NT2/D1 (cell line): Measurements from ENCODE around the gene CIBAR2.

Experiments
- DNase-seq: peaks from one replicate; pipeline ENCODE4 v3.0.0-alpha.2; 2011; ENCODE audit warnings: low read depth, low spot score
- H3K27me3 ChIP-seq: 2 replicates; pipeline ENCODE4 v1.6.0; 2011; ENCODE audit warnings: mild to moderate bottlenecking; ENCODE audit not compliant: insufficient read length, insufficient read depth
- H3K36me3 ChIP-seq: 2 replicates; pipeline ENCODE4 v1.6.1; 2011; ENCODE audit warnings: mild to moderate bottlenecking, low read length, mixed read lengths; ENCODE audit not compliant: insufficient read depth, insufficient read length
- H3K4me1 ChIP-seq: 2 replicates; pipeline ENCODE4 v1.5.1; 2011; ENCODE audit not compliant: insufficient read depth, insufficient read length
- H3K4me3 ChIP-seq: 2 replicates; pipeline ENCODE4 v1.5.1; 2011; ENCODE audit warnings: low read depth; ENCODE audit not compliant: insufficient read length
- H3K9ac ChIP-seq: 2 replicates; pipeline ENCODE4 v1.6.0; 2011; ENCODE audit warnings: low read depth; ENCODE audit not compliant: insufficient read length
- H3K9me3 ChIP-seq: 2 replicates; pipeline ENCODE4 v1.5.1; 2011; ENCODE audit warnings: mild to moderate bottlenecking, low read length; ENCODE audit not compliant: insufficient read depth
- SUZ12 ChIP-seq: IDR thresholded peaks from 2 replicates; pipeline ENCODE4 v1.6.1; 2011; ENCODE audit not compliant: insufficient read length, insufficient read depth; ENCODE audit errors: extremely low read depth
- YY1 ChIP-seq: IDR thresholded peaks from 2 replicates; pipeline ENCODE4 v1.6.1; 2011; ENCODE audit not compliant: insufficient read length, insufficient read depth
- ZNF274 ChIP-seq: IDR thresholded peaks from 2 replicates; pipeline ENCODE4 v1.6.1; 2011; ENCODE audit warnings: mild to moderate bottlenecking, low read depth, low read length

Gene CIBAR2

GRCh38 chr16:85089525-85089924 lies 22.7 kb downstream of the CIBAR2 start:
- no peak for TF ChIP-seq SUZ12
- TF ChIP-seq ZNF274, result no peak
- no peak for TF ChIP-seq YY1
- no peak for DNase-seq
- H3K4me1 ChIP-seq, result peaks cover 30% of the 10 kb centered on the region
- no peaks in the 10 kb centered on the region for H3K27me3 ChIP-seq
- no peaks in the 10 kb centered on the region for H3K9me3 ChIP-seq
- peaks cover 5% of the 10 kb centered on the region for H3K36me3 ChIP-seq
- H3K4me3 ChIP-seq, result no peak overlapping the region
- H3K9ac ChIP-seq, result no peak overlapping the region

GRCh38 chr16:85088570-85089199 lies 23.6 kb downstream of the CIBAR2 start:
- TF ChIP-seq SUZ12 (no peak), YY1 (no peak), ZNF274 (no peak)

GRCh38 chr16:85087899-85088569 lies 24.2 kb downstream of the CIBAR2 start:
- Histone ChIP-seq H3K27me3 (no peaks in the 10 kb centered on the region), H3K36me3 (peaks cover 5% of the 10 kb centered on the region), H3K4me1 (peaks cover 34% of the 10 kb centered on the region), H3K9me3 (no peaks in the 10 kb centered on the region), H3K4me3 (no peak overlapping the region), H3K9ac (no peak overlapping the region)
- no peak for TF ChIP-seq ZNF274
- TF ChIP-seq SUZ12, result no peak
- no peak for TF ChIP-seq YY1
- no peak for DNase-seq

More at GRCh38 chr16:85088570-85089199, 23.6 kb downstream of the CIBAR2 start:
- Histone ChIP-seq H3K9ac (no peak overlapping the region), H3K9me3 (no peaks in the 10 kb centered on the region), H3K36me3 (peaks cover 5% of the 10 kb centered on the region), H3K4me1 (peaks cover 31% of the 10 kb centered on the region), H3K27me3 (no peaks in the 10 kb centered on the region), H3K4me3 (no peak overlapping the region)
- no peak for DNase-seq

GRCh38 chr16:85086347-85087291 lies 25.7 kb downstream of the CIBAR2 start:
- Histone ChIP-seq H3K9ac (peak overlapping the region; percentile 54), H3K9me3 (no peaks in the 10 kb centered on the region), H3K4me3 (no peak overlapping the region), H3K36me3 (peaks cover 5% of the 10 kb centered on the region), H3K4me1 (peaks cover 38% of the 10 kb centered on the region), H3K27me3 (no peaks in the 10 kb centered on the region)
- TF ChIP-seq SUZ12, result no peak
- TF ChIP-seq ZNF274, result no peak
- no peak for TF ChIP-seq YY1
- DNase-seq, result peak; percentile 70

GRCh38 chr16:85085721-85086120 lies 26.6 kb downstream of the CIBAR2 start:
- TF ChIP-seq SUZ12 (no peak), YY1 (no peak), ZNF274 (no peak)
- DNase-seq, result no peak
- Histone ChIP-seq H3K9me3 (no peaks in the 10 kb centered on the region), H3K36me3 (peaks cover 5% of the 10 kb centered on the region), H3K4me3 (no peak overlapping the region), H3K4me1 (peaks cover 39% of the 10 kb centered on the region), H3K27me3 (no peaks in the 10 kb centered on the region), H3K9ac (peak overlapping the region; percentile 13)

- Histone ChIP-seq H3K36me3 (peaks cover 5% of the 10 kb centered on the region), H3K27me3 (no peaks in the 10 kb centered on the region), H3K4me1 (peaks cover 38% of the 10 kb centered on the region), H3K4me3 (no peak overlapping the region), H3K9ac (peak overlapping the region; percentile 27), H3K9me3 (no peaks in the 10 kb centered on the region)
- DNase-seq, result no peak
- TF ChIP-seq ZNF274, result no peak
- no peak for TF ChIP-seq YY1
- TF ChIP-seq SUZ12, result no peak
Measured at GRCh38 chr16:85084841-85085510, 27.3 kb downstream of the CIBAR2 start.

GRCh38 chr16:85083051-85083639 lies 29.1 kb downstream of the CIBAR2 start:
- Histone ChIP-seq H3K4me3 (peak overlapping the region; percentile 31), H3K27me3 (no peaks in the 10 kb centered on the region), H3K9me3 (no peaks in the 10 kb centered on the region), H3K36me3 (peaks cover 13% of the 10 kb centered on the region), H3K9ac (peak overlapping the region; percentile 85), H3K4me1 (peaks cover 38% of the 10 kb centered on the region)
- peak; percentile 96 for DNase-seq
- no peak for TF ChIP-seq ZNF274
- TF ChIP-seq YY1, result no peak
- no peak for TF ChIP-seq SUZ12
